HG02884 (cell line): ENCODE results near the gene INAFM2.
A peak's percentile ranks its signal among the peaks of the same experiment; 100 is the strongest.

Experiments
- ATAC-seq: cut with Tn5 transposase; IDR thresholded peaks from one replicate; pipeline ENCODE4 v1.9.1; 2021; ENCODE audit warnings: mild to moderate bottlenecking, moderate library complexity; ENCODE audit not compliant: unreplicated experiment

Gene INAFM2

DNA sequence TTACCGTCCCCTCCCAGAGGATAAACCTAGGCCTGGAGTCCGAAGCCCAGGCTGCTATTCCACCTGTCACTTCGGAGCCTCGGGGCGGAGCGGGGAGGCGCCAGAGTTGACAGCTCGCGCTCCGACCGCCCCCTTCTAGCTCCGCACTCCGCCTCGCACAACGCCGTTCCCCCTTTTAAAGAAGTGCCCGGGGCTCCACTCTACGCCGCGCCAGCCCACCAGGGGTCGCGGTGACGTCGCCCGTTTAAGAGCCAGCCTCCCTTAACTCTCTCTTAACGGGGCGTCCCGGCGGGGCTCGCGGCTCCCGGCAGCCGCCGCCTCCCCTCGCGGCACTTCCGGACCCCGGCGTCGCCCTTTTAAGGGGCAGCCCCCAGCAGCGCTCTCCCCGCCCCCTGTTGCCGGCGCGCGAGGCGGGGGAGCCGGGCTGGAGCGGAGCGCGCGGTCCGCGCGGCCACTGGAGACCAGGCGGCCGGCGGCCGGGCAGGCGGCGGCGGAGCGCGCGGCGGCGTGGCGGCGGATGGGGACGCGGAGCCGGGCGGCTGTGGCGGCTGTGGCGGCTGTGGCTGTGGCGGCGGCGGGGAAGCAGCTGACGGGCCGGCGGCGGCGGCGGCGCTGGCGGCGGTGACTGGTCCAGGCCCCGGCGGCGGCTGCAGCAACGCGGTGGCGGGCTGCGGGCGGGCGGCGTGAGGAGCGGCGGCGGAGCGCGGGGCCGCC lies at the start of gene INAFM2:
Gene INAFM2 (plus strand): TSS at position 454 of the 714 bp plus-strand sequence. CDS start 364 bp downstream, outside the sequence.
- peak; percentile 81 for ATAC-seq

DNA sequence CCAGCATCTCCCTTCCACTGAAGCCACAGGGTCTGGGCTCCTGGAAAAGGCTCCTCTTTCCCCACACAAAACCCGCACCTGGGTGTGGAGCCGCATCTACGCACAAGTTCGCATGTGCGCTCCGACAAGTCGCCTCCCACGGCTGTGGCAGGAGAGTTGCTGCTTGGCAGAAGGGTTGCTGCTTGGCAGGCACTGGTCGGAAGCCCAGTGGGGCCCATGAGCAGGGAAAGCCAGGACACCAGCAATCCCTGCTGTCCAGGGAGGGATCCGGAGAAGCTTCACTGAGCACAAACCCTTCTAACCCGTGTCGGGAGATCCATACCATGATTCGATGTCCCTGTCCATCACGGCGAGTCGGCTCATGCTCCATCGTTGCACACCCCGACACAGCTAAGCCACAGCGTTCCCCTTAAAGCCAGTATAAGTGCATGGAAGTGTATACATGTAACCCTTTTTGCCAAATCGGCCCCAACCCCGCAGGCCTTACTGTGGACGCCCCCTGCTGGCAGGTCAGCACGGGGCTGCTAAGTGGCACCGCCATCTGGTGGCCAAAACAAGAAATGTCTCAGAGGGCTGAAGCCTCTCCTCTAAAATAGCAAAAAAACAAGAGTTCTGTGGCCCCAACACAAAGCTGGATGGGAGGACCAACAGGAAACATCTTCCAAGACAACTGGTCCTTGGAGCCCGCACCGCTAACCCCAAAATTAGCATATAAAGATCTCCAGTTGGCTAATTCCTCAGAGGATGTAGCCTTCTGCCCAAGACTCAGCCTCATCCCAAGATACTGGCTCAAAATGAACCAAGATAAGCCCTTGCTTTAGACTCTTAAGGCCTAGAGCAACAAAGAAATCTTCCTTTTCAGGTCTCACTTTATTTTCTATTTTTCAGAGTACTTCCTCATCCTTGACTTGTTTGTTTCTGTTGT lies 48.9 kb upstream of the INAFM2 start:
- ATAC-seq = no peak

DNA sequence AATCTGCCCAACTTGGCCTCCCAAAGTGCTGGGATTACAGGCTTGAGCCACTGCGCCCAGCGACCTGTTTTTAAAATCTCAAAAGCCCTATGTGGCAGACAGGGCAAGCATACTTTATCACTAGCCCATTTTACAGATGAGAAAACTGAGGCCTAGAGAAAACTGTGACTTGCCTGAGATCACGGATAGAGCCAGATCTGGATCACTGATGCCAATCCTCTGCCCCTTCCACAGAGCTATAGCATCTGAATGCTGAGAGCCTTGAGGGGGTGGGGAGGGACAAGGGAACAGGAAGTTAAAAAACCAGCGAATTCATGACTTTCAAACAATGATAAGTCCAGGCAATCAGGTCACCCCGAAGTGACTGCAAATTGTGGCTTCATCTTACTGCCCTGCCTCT lies 48.0 kb upstream of the INAFM2 start:
- ATAC-seq = no peak

DNA sequence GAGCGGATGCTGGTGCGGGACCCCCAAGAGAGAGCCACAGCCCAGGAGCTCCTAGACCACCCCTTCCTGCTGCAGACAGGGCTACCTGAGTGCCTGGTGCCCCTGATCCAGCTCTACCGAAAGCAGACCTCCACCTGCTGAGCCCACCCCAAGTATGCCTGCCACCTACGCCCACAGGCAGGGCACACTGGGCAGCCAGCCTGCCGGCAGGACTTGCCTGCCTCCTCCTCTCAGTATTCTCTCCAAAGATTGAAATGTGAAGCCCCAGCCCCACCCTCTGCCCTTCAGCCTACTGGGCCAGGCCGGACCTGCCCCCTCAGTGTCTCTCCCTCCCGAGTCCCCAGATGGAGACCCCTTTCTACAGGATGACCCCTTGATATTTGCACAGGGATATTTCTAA lies 47.5 kb upstream of the INAFM2 start:
- ATAC-seq = no peak

DNA sequence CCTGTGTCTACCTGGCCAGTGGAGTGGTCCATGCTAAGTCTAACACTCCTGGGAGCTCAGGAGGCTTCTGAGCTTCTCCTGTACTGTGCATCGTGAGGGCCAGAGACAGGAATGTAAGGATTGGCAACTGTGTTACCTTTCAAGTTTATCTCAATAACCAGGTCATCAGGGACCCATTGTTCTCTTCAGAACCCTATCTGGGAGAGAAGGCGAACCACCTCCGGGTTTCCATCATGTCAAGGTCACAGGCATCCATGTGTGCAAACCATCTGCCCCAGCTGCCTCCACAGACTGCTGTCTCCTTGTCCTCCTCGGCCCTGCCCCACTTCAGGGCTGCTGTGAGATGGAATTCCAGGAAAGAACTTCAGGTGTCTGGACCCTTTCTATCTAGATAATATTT lies 46.6 kb upstream of the INAFM2 start:
- no peak for ATAC-seq

DNA sequence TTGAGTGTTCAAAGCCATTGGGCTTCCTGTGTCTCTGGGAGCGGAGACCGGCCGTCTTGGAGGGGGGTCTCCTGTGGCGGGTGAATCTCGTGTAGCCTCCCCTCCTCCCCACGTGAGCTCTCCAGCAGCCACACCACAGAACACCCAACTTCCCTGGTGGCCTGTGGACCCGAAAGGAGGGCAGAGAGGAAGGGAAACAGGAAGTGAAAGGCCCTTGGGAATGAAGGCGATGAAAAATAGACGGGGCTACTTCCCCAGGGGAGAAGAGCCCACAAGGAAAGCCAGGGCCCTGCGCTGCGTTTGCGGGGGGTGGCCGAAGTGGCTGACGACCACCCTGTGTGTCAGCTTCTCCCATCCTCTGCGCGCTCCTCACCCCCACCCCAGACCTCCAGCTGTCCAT lies 46.0 kb upstream of the INAFM2 start:
- ATAC-seq = no peak

DNA sequence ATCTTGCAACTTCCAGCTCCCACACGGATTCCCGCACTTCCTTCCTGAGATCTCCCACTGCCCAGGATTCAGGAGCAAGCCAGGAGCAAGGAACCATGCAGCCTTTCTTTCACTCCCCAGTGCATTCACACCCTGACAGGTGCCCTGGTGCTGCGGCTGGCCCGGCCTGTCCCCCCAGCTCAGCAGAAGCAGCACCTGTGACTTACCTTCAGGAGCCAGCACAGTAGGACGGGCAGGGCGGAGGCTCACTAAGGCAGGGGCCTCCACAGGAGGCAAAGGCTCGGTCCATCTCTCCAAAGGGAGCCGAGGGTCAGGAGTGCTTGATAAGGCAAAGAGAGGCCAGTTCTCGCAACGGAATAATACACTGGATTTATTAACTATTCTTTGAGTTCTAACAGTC lies 45.5 kb upstream of the INAFM2 start:
- ATAC-seq = no peak

DNA sequence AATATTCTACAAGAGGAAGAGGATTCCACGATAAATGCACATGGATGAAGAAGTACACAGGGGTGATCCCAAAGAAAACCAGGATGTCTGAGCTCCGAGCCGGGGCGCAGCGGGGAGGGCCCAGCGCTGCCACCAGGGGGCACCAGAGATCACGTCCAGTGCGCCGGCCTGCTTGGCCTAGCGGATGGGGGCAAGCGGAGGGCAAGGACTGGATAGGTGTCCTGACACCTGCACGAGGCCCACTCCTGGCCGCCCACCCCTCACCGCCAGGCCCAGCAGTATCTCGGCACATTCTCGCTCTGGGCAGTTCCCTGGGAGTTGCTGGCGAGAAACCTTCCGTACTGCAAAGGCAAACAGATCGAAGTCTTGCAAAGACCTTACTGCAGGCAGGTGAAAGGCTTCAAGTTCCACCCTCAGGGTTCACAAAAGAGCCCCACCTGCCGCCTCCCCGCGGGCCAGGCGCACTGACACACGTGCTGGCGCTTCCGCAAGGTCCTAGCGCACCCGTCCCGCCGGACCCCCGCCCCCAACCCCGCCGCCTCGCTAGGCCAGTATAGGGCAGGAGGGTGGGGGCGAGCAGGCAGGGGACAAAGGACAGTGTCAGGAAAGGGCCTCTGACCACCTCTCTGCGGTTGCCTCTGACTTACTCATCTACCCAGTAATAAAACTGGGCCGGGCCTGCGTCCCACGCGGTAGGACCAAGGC lies 43.9 kb upstream of the INAFM2 start:
- ATAC-seq = no peak

DNA sequence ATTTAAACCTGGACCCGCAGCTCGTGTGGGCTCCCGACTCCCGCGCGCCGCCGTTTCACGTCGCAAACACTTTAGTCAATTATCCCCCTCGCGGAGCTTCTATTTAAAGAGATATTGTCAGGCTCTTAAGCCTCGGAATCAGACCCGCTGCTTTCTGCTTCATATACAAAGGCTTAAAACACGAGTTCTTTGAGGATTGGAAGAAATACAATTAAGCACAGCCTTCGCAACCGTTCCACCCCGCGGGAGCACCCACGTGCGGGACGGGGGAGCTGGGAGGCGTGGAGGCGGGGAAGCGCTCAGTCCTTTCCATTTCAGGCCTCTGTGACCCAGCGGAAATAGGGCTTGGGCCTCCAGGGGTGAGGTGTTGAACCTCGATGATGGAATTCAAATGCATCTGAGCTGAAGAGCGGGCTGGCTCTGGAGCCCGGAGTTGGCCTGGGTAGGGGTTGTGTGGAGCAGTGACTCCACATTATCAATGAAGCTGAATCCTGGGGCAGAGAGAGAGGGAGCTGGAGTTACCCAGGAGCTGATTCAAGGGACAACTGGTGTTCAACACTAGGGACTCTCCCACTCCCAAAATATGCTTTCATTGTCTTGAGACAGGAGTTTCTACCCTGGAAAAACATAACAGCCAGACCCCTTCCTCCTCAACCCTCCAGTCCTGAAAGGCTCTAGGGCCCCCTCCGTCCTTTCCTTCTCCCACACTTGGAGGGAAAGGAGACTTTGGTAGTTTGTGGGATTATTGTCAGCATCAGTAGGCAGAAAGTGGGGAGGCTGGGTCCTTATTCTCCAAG lies 43.0 kb upstream of the INAFM2 start:
- no peak for ATAC-seq

DNA sequence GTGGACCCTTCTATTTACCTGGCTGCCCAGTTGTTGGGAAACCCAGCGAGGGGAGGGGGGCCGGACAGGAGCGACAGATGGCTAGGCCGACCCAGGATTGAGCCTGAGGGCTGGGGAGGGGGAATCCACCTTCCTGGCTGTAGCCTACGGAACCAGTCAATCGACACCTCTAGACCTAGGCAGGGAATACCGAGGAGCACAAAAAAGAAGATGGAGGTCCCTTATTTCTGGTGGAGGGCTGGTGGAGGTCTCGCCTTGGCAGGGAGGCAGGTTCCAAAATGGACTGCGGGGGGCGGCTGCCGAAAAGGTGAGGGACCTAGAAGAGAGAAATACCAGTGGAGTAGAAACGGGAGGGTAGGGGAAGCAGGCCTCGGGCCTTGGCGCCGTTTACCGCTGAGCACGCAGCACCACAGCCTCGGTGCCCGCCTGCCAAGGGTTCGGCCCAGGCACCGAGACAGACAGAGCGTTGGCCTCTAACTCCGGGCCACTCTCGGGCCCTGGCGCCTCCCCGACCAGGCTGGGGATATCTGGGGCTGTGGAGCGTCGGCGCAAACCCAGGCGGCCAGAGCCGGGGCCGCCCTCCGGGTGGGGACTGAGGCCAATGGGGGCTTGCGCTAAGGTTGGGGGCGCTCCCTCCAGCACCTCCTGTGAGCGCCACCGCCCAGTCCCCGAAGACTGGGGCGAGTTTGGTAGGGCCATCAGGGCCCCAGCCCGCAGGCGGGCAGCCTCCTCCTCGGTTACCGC lies 42.3 kb upstream of the INAFM2 start:
- no peak for ATAC-seq

DNA sequence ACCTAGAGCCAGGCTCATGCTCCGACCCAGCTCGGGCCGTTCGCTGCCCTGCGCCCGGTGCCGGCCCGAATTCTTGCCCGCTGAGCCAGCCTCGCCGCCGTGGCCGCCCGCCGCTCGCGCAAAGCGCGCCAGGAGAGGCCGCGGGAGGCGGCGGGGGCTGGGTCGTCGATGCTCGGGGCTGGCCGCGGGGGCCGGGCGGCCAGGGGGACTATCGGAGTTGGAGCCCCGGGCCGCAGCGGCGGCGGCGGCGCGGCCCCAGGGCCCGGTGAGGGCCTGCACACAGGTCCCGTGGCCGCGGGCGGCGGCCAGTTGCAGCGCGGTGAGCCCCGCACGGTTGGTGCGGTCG lies 41.7 kb upstream of the INAFM2 start:
- ATAC-seq = no peak

DNA sequence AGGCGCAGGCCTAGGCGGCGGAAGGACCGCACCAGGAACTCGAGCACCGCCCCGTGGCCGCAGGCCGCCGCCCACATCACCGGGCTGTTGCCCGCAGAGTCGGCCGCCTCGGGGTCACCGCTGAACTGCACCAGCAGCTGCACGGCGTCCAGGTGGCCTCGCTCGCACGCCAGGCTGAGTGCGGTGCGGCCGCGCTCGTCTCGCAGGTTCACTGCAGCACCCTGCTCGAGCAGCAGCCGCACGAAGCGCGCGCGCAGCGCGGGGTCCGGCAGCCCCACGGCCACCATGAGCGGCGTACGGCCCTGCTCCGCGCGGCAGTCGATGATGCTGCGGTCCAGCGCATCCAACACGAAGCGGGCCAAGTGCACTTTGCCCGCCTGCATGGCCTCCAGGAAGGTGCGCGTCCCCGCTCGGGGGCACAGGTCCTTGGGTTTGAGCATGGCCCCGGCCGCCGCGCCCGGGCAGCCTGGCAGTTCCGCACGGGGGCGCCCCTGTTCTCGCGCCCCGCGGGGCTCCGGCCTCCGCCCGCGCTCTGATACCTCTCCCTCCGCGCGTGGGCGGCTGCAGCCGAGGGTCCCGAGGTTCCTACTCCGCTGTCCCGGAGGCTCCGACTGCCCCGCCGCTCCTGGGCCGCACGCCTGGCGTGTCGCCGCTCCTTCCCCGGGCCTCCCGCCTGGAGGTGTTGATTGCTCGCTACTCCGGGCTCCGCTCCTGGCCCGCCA lies 41.2 kb upstream of the INAFM2 start:
- no peak for ATAC-seq

DNA sequence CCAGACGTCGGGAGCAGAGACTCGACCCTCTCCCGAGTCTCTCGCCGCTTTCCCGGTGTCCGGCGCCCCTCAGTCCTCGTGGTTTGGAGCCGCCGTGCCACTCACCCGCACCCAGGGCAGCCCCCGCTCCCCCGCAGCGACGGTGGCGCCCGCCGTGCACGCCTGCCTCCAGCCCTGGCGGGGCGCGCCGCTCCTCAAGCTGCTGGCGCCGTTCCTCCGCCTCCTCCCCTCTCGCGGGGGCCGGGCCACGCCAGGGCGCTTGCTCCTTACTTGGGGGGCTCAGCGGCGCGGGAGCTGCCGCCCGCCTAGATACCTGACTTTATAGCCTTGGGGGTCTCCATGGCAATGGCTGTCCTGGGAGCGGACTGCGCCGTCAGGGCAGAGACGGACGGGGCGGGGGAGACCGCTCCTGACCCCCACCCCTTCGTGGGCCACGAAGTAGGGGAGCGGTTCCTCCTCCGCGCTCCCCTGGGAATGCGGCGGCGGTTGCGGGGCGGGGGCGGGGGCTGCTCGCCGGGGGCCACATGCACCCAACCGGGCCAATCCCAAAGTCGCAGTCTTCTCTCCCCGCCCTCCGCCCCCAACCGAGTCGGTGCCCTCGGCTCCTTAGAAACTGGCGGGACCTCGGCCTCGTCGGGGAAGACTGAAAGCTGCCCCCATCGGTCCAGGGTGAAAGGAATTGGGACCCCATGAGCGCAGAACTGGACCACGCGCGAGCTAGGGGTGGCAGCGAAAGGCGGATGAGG lies 40.5 kb upstream of the INAFM2 start, which contains the start of gene ANKRD63:
Gene ANKRD63 (minus strand): TSS at position 196 of the 746 bp plus-strand sequence. CDS start 478 bp downstream, outside the sequence.
- ATAC-seq = no peak

DNA sequence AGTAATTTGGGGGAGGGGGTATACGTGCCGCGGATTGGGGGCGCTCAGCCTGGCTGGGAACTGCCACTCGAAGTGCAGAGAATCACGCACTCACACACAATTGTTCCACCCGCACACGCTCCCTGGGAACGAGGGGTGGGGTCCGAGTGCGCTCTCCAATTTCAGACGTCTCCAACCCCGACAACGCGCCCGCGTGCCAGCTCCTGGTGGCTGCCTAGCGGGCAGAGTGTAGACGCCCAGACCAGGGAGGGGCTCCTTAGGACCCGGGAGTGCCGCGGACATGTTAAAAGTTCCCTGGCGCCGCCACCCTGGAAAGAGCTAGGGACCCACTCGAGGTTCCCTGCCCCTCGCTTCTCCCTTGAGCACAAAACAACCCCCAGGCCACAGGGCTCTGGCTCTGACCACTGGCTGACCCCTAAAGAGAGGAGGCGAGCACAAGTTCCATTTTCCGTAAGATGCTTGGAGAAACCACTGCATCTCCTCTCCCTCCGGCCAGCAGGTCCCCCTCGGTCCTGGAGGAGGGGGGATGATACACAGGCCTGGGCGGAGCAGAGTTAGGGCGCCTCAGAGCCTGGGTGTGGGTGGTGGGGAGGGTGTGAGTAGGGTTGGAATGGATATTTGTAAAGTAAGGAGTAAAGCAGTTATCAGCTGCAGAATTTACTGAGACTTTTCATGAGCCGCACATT lies 39.7 kb upstream of the INAFM2 start:
- ATAC-seq = no peak

DNA sequence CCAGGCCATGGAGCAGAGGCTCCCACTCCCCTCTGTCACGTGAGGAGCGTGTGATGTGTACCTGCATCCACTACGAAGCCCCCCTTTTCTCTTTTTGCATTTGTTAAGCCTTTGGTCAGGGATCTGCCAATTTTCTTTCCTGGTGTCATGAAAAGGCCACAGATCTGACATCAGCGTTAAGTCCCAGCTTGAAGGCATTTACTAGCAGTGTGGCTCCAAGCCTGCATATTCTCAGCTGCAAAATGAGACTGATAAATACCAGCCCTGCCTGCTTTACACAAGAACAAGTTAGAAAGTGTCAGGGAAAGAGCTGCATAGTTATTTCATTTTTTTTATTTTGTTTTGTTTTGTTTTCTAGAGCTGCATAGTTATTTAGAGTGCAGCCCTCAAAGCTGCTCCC lies 38.3 kb upstream of the INAFM2 start:
- ATAC-seq = no peak

DNA sequence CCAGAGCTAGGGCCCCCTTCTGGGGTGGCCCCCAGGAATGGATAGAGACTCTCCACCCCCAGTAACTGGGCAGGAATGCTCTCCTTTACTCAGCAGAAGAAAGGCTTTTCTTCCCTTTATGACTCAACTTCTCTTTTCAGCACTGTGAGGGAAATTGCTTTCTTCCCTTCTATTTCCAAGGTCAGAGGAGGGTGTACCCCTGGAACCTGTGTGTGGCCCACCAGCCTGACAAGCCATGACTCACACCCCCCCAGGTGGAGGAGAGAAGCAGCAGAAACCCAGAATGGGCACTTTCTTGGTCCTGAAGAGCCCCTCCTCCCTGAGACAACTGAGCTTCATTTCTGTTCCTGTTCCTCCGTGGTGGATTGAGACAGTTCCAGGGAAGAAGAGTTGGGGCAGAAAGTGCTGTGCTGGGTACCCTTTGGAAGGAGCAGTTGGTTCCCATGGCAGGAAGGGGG lies 37.9 kb upstream of the INAFM2 start:
- no peak for ATAC-seq

DNA sequence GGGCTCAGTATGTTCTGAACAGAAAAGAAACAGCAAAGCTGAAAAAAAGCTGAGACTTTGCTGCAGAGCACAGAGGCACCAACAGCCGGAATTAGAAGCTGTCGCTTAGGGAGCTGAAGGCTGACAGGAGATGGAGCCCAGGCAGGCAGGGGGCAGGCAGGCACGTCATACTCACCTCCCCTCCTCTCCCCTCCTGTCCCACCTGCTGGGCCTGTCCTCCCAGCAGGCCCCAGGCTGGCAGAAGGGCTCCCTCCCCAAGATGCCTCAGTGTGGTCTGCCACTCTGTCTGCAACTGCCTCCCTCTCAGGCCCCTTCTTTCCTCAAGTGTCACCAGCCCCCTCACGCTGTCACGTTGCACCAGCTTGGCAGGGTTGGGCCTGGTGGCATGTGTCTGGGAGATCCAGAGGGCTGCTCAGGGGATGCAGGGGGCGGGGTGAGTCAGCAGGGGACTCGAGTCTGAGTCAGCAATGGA lies 37.4 kb upstream of the INAFM2 start:
- ATAC-seq = no peak

DNA sequence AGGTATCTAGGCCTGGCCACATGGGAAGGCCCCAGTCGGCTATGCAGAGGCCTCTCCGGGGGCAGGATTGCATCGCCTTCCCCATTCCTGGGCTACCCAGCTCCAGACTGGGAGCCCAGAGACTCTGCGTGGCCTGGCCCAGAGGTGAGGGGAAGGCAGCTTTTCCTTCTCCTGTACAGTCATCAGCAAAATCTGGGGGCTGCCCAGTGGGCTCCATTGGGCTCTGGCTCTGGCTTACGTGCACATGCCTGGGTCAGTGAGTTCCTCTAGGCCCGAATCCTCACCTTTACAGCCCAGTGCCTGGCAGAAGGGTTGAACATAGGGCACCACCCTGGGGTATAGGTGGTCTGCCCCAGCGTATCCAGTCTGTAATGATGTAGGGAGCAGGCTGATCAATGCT lies 36.7 kb upstream of the INAFM2 start:
- no peak for ATAC-seq
